ENCODE measurements around the gene GTF2F1.

GTF2F1 gene

GRCh38 chr19:6374161-6374709 lies 18.7 kb downstream of the GTF2F1 start:
- TF ChIP-seq CTCF (IDR thresholded peaks at IDR 0.05; ENCODE audit: low read length) (no peak), EZH2 (optimal IDR thresholded peaks at IDR 0.05; ENCODE audit: low read depth, low read length) (no peak), EZH2phosphoT487 (IDR thresholded peaks at IDR 0.05; ENCODE audit: low read length) (no peak)
- no peak for DNase-seq
- Histone ChIP-seq H3K4me1 (ENCODE audit: low read length) (peaks cover 5% of the 10 kb centered on the region; the same call in 1 of the 2 replicates), H3K79me2 (ENCODE audit: low read length) (peaks cover 8% of the 10 kb centered on the region; the same call in 1 of the 2 replicates), H3K4me2 (ENCODE audit: low read depth, low read length) (peak overlapping the region; percentile 88; the same call in 1 of the 2 replicates), H3K27ac (ENCODE audit: low read length) (no peak overlapping the region), H3K36me3 (replicated peaks; ENCODE audit: insufficient read depth, low read length) (no peaks in the 10 kb centered on the region), H3K9me3 (replicated peaks; ENCODE audit: insufficient read depth, low read length) (no peaks in the 10 kb centered on the region), H3K27me3 (replicated peaks; ENCODE audit: insufficient read depth, low read length) (no peaks in the 10 kb centered on the region), H3K4me3 (ENCODE audit: low read length) (no peak overlapping the region), H3F3A (ENCODE audit: insufficient read depth, low read length) (peaks cover 7% of the 10 kb centered on the region), H2AFZ (ENCODE audit: low read length) (no peak overlapping the region), H3K9me2 (replicated peaks; ENCODE audit: insufficient read depth, low read length) (no peaks in the 10 kb centered on the region), H4K20me1 (ENCODE audit: insufficient read depth, low read length) (no peaks in the 10 kb centered on the region), H3K9ac (ENCODE audit: low read length) (no peak overlapping the region)

GRCh38 chr19:6373813-6374108 lies 19.2 kb downstream of the GTF2F1 start:
- Histone ChIP-seq H3K79me2 (ENCODE audit: low read length) (peaks cover 8% of the 10 kb centered on the region; the same call in 1 of the 2 replicates), H3K9me2 (replicated peaks; ENCODE audit: insufficient read depth, low read length) (no peaks in the 10 kb centered on the region), H4K20me1 (ENCODE audit: insufficient read depth, low read length) (no peaks in the 10 kb centered on the region), H3K9me3 (replicated peaks; ENCODE audit: insufficient read depth, low read length) (no peaks in the 10 kb centered on the region), H3K27ac (ENCODE audit: low read length) (no peak overlapping the region), H3K4me1 (ENCODE audit: low read length) (peaks cover 5% of the 10 kb centered on the region; the same call in 1 of the 2 replicates), H3K9ac (ENCODE audit: low read length) (peak overlapping the region; percentile 28; the same call in 1 of the 2 replicates), H3K27me3 (replicated peaks; ENCODE audit: insufficient read depth, low read length) (no peaks in the 10 kb centered on the region), H3K36me3 (replicated peaks; ENCODE audit: insufficient read depth, low read length) (no peaks in the 10 kb centered on the region), H3F3A (ENCODE audit: insufficient read depth, low read length) (peaks cover 7% of the 10 kb centered on the region), H2AFZ (ENCODE audit: low read length) (peak overlapping the region; percentile 80), H3K4me2 (ENCODE audit: low read depth, low read length) (peak overlapping the region; percentile 88), H3K4me3 (ENCODE audit: low read length) (peak overlapping the region; percentile 61)
- TF ChIP-seq EZH2phosphoT487 (IDR thresholded peaks at IDR 0.05; ENCODE audit: low read length) (no peak), CTCF (IDR thresholded peaks at IDR 0.05; ENCODE audit: low read length) (no peak), EZH2 (optimal IDR thresholded peaks at IDR 0.05; ENCODE audit: low read depth, low read length) (no peak)
- DNase-seq, result no peak

GRCh38 chr19:6373096-6373812 lies 19.7 kb downstream of the GTF2F1 start:
- peaks cover 7% of the 10 kb centered on the region for H3F3A ChIP-seq (ENCODE audit: insufficient read depth, low read length)
- H3K9ac ChIP-seq (ENCODE audit: low read length), result peak overlapping the region; percentile 77
- H3K4me3 ChIP-seq (ENCODE audit: low read length), result peak overlapping the region; percentile 88
- TF ChIP-seq EZH2phosphoT487 (IDR thresholded peaks at IDR 0.05; ENCODE audit: low read length), result no peak
- no peak for TF ChIP-seq EZH2 (optimal IDR thresholded peaks at IDR 0.05; ENCODE audit: low read depth, low read length)
- TF ChIP-seq CTCF (IDR thresholded peaks at IDR 0.05; ENCODE audit: low read length), result no peak
- H3K27me3 ChIP-seq (replicated peaks; ENCODE audit: insufficient read depth, low read length), result no peaks in the 10 kb centered on the region
- no peaks in the 10 kb centered on the region for H3K9me2 ChIP-seq (replicated peaks; ENCODE audit: insufficient read depth, low read length)
- no peaks in the 10 kb centered on the region for H3K9me3 ChIP-seq (replicated peaks; ENCODE audit: insufficient read depth, low read length)
- H3K36me3 ChIP-seq (replicated peaks; ENCODE audit: insufficient read depth, low read length), result no peaks in the 10 kb centered on the region
- no peaks in the 10 kb centered on the region for H4K20me1 ChIP-seq (ENCODE audit: insufficient read depth, low read length)
- peaks cover 8% of the 10 kb centered on the region; the same call in 1 of the 2 replicates for H3K79me2 ChIP-seq (ENCODE audit: low read length)
- peak overlapping the region; percentile 87 for H3K27ac ChIP-seq (ENCODE audit: low read length)
- peak; percentile 99 for DNase-seq
- peak overlapping the region; percentile 88 for H3K4me2 ChIP-seq (ENCODE audit: low read depth, low read length)
- H2AFZ ChIP-seq (ENCODE audit: low read length), result peak overlapping the region; percentile 90
- peaks cover 5% of the 10 kb centered on the region; the same call in 1 of the 2 replicates for H3K4me1 ChIP-seq (ENCODE audit: low read length)
